DOHH2 (cell line): ENCODE data around the gene C11orf52.

Experiments used
- H3F3A ChIP-seq: fragments of 200-600 bp; sonication (generic), shearing (Covaris generic); 2 replicates; pipeline ENCODE4 v1.6.0; 2016; ENCODE audit warnings: antibody characterized with exemption, mild to moderate bottlenecking; ENCODE audit not compliant: control insufficient read depth, insufficient read depth
- H3K27ac ChIP-seq: fragments of 200-600 bp; sonication (generic); 2 replicates; pipeline ENCODE4 v1.5.1; 2014; ENCODE audit warnings: low read depth, mild to moderate bottlenecking, low read length, moderate library complexity
- H3K27me3 ChIP-seq: fragments of 200-600 bp; sonication (generic); 2 replicates; pipeline ENCODE4 v1.6.1; 2014; ENCODE audit warnings: mild to moderate bottlenecking, low read length, mixed read lengths; ENCODE audit not compliant: control insufficient read depth
- H3K36me3 ChIP-seq: fragments of 200-600 bp; sonication (generic); 2 replicates; pipeline ENCODE4 v1.6.1; 2014; ENCODE audit warnings: mild to moderate bottlenecking, low read length, moderate library complexity, mixed read lengths; ENCODE audit not compliant: control insufficient read depth
- H3K4me1 ChIP-seq: fragments of 200-600 bp; sonication (generic); 2 replicates; pipeline ENCODE4 v1.6.1; 2014; ENCODE audit warnings: mild to moderate bottlenecking, low read length, mixed read lengths; ENCODE audit not compliant: control insufficient read depth
- H3K4me2 ChIP-seq: fragments of 200-600 bp; sonication (generic); 2 replicates; pipeline ENCODE4 v1.6.0; 2014; ENCODE audit warnings: mild to moderate bottlenecking, low read length, moderate library complexity
- H3K4me3 ChIP-seq: fragments of 200-600 bp; sonication (generic); 2 replicates; pipeline ENCODE4 v1.5.1; 2014; ENCODE audit warnings: mild to moderate bottlenecking, low read length, mixed read lengths
- H3K79me2 ChIP-seq: fragments of 200-600 bp; sonication (generic); 2 replicates; pipeline ENCODE4 v1.6.1; 2014; ENCODE audit warnings: mild to moderate bottlenecking, low read length, mixed read lengths; ENCODE audit not compliant: control insufficient read depth
- H3K9me2 ChIP-seq: fragments of 200-600 bp; sonication (generic); replicated peaks from 2 replicates; pipeline ENCODE4 v1.6.1; 2014; ENCODE audit warnings: mild to moderate bottlenecking, low read length, mixed read lengths; ENCODE audit not compliant: control insufficient read depth
- H3K9me3 ChIP-seq: fragments of 200-600 bp; sonication (generic); 2 replicates; pipeline ENCODE4 v1.6.1; 2014; ENCODE audit warnings: antibody characterized with exemption, low read length, mixed read lengths; ENCODE audit not compliant: control insufficient read depth, insufficient read depth
- H4K20me1 ChIP-seq: fragments of 200-600 bp; sonication (generic); 2 replicates; pipeline ENCODE4 v1.6.0; 2014; ENCODE audit warnings: low read depth, mild to moderate bottlenecking, antibody characterized with exemption, low read length, moderate library complexity; ENCODE audit not compliant: control insufficient read depth, insufficient read depth
- CTCF ChIP-seq: fragments of 200-600 bp; sonication (generic); IDR thresholded peaks from one replicate; pipeline ENCODE4 v1.5.1; 2014; ENCODE audit warnings: antibody characterized with exemption, mild to moderate bottlenecking, low read depth, low read length; ENCODE audit not compliant: poor library complexity, severe bottlenecking
- EZH2phosphoT487 ChIP-seq: fragments of 200-600 bp; sonication (generic); IDR thresholded peaks from 2 replicates; pipeline ENCODE4 v1.6.1; 2017; ENCODE audit warnings: borderline replicate concordance, mild to moderate bottlenecking, antibody characterized with exemption, low read length, moderate library complexity, mixed read lengths

Gene C11orf52

GRCh38 chr11:111933872-111934271, 15.2 kb downstream of the C11orf52 start:
- Histone ChIP-seq H3K4me3 (no peak overlapping the region), H3K9me3 (no peaks in the 10 kb centered on the region), H4K20me1 (no peaks in the 10 kb centered on the region), H3K4me2 (no peak overlapping the region), H3K4me1 (peaks cover 37% of the 10 kb centered on the region), H3K27me3 (peaks cover 11% of the 10 kb centered on the region), H3F3A (peaks cover 4% of the 10 kb centered on the region), H3K36me3 (no peaks in the 10 kb centered on the region), H3K27ac (no peak overlapping the region), H3K79me2 (no peaks in the 10 kb centered on the region), H3K9me2 (no peaks in the 10 kb centered on the region)
- TF ChIP-seq CTCF (no peak), EZH2phosphoT487 (no peak)

DNA sequence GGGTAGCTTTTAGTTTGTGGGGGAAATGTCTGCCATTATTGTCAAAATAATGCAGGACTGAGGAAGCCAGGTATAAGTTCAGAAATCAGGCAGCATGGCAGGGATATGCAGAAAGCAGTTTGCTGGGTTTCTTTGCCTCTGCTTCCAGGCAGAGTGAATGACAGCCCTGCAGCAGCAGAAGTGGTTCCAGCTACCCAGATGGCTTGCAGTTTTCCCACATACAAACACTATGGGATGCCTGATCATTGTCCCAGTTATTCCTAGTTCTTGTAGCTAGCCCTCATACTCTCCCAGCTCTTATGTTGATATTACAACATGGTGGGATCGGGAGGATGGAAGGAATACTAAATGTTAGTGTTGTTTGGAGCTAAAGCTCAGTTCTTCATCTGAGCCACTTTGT, 15.6 kb downstream of the C11orf52 start:
- Histone ChIP-seq H3K36me3 (no peaks in the 10 kb centered on the region), H3K4me1 (peaks cover 41% of the 10 kb centered on the region), H3K27ac (no peak overlapping the region), H3K79me2 (no peaks in the 10 kb centered on the region), H3K9me3 (no peaks in the 10 kb centered on the region), H3K4me2 (no peak overlapping the region), H3K27me3 (peaks cover 11% of the 10 kb centered on the region), H4K20me1 (no peaks in the 10 kb centered on the region), H3K4me3 (no peak overlapping the region), H3K9me2 (no peaks in the 10 kb centered on the region), H3F3A (peaks cover 9% of the 10 kb centered on the region)
- no peak for TF ChIP-seq CTCF
- TF ChIP-seq EZH2phosphoT487, result no peak

DNA sequence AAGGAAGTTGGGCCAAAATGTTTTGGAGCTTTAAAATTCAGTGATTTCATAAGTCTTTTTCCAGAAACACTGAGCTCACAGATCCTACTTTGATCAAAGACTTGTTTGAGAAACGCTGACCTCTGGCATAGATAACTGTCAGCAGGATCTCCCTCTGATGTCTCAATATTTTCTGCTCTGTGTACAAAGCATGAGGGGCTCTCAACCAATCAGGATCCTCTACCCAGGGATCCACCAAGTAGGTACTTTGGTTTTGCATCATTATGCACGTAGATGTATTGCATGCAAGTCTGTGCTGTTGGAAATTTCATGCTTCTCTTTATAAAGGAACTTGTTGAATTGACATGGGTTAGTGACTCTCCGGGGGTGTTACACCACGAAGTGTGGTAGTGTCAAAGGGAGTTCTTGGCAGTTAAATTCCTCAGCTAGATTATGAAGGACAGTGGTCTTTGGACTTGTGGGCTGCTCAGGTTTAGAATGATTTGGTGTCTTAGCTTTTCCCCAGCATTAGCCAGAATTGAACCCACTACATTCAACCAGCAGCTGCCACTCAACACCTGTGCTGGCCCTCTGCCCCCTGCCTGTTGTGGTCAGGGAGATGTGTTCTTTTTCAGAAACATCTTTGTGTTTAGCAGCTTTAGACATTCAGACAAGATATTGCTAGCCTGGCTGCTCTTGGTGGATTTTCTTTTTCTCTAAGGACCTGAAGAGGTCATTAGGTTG, 16.8 kb downstream of the C11orf52 start:
- peaks cover 9% of the 10 kb centered on the region for H3F3A ChIP-seq
- peaks cover 11% of the 10 kb centered on the region for H3K27me3 ChIP-seq
- H3K79me2 ChIP-seq, result no peaks in the 10 kb centered on the region
- H3K9me3 ChIP-seq, result no peaks in the 10 kb centered on the region
- no peaks in the 10 kb centered on the region for H3K36me3 ChIP-seq
- no peaks in the 10 kb centered on the region for H4K20me1 ChIP-seq
- H3K9me2 ChIP-seq, result no peaks in the 10 kb centered on the region
- TF ChIP-seq EZH2phosphoT487 (no peak), CTCF (no peak)
- peak overlapping the region; percentile 66 for H3K4me2 ChIP-seq
- H3K27ac ChIP-seq, result no peak overlapping the region
- H3K4me3 ChIP-seq, result peak overlapping the region; percentile 73
- peaks cover 41% of the 10 kb centered on the region for H3K4me1 ChIP-seq
